Neural cell (in vitro differentiated cells): ENCODE measurements around the gene SURF2.

Experiments used
- CTCF ChIP-seq: fragments of 450-650 bp; IDR thresholded peaks from 2 replicates; pipeline ENCODE4 v1.5.1; 2014; ENCODE audit warnings: antibody characterized with exemption, mild to moderate bottlenecking, moderate library complexity; ENCODE audit not compliant: poor library complexity, severe bottlenecking
- EP300 ChIP-seq: fragments of 450-650 bp; conservative IDR thresholded peaks from 2 replicates; pipeline ENCODE4 v1.6.1; 2014; ENCODE audit warnings: antibody characterized with exemption, mild to moderate bottlenecking, moderate library complexity; ENCODE audit not compliant: poor library complexity, severe bottlenecking
- EZH2 ChIP-seq: fragments of 200-600, 300-800 bp; shearing (Covaris generic), sonication (generic); IDR thresholded peaks from 2 replicates; pipeline ENCODE4 v1.6.1; 2014; ENCODE audit warnings: antibody characterized with exemption, low read length, borderline replicate concordance, mild to moderate bottlenecking; ENCODE audit not compliant: insufficient read depth, poor library complexity, severe bottlenecking
- MXI1 ChIP-seq: fragments of 450-650 bp; conservative IDR thresholded peaks from 2 replicates; pipeline ENCODE4 v1.6.1; 2014; ENCODE audit warnings: antibody characterized with exemption, mild to moderate bottlenecking; ENCODE audit not compliant: poor library complexity, severe bottlenecking
- POLR2AphosphoS5 ChIP-seq: IDR thresholded peaks from 2 replicates; pipeline ENCODE4 v1.6.1; 2012
- RAD21 ChIP-seq: fragments of 450-650 bp; conservative IDR thresholded peaks from 2 replicates; pipeline ENCODE4 v1.6.1; 2014; ENCODE audit warnings: antibody characterized with exemption, mild to moderate bottlenecking, moderate library complexity
- REST ChIP-seq: IDR thresholded peaks from 2 replicates; pipeline ENCODE4 v1.6.1; 2012; ENCODE audit warnings: borderline replicate concordance
- SMC3 ChIP-seq: fragments of 450-650 bp; conservative IDR thresholded peaks from 2 replicates; pipeline ENCODE4 v1.6.1; 2014; ENCODE audit warnings: antibody characterized with exemption, mild to moderate bottlenecking, moderate library complexity; ENCODE audit not compliant: poor library complexity
- TAF1 ChIP-seq: IDR thresholded peaks from 2 replicates; pipeline ENCODE4 v1.6.1; 2012; ENCODE audit warnings: low read depth

- no peak for TF ChIP-seq POLR2AphosphoS5
- no peak for TF ChIP-seq CTCF
- TF ChIP-seq EZH2, result no peak
- TF ChIP-seq EP300, result no peak
- no peak for TF ChIP-seq REST
- no peak for TF ChIP-seq RAD21
- no peak for TF ChIP-seq TAF1
- TF ChIP-seq SMC3, result no peak
- no peak for TF ChIP-seq MXI1
These were observed 24.0 kb upstream of the SURF2 start for GRCh38 chr9:133332381-133332730.
